Measurements from ENCODE around the gene TM6SF1. TPM values are rescaled to one million over a fixed set of nuclear protein-coding genes. Genes with fewer than 3 reads are reported as not detected.

Gene TM6SF1
- total and polyA plus RNA-seq, 2 of the 4 experiments (the other 2 are of a cell fraction): 1.6 to 1.9 TPM

- H3K27ac ChIP-seq (ENCODE audit: insufficient read depth, low read length): no peak overlapping the region
- no peak overlapping the region for H4K91ac ChIP-seq (ENCODE audit: insufficient read depth, low read depth, low read length)
- H2BK15ac ChIP-seq (ENCODE audit: low read depth, low read length): no peak overlapping the region
- H3K56ac ChIP-seq (ENCODE audit: extremely low read depth, insufficient read depth, low read length): no peak overlapping the region
- in situ Hi-C loops (cut with MboI; ENCODE audit: low sequenced_read_pairs): no loop called here
- intact Hi-C loops (cut with micrococcal nuclease): no loop called here
- H3K9me3 ChIP-seq (ENCODE audit: control insufficient read depth, insufficient read depth, low read length): peaks cover 3% of the 10 kb centered on the region; the same call in 1 of the 2 replicates
- no TSS peak for BruUV-seq (replicated peaks)
- no peaks in the 10 kb centered on the region for H3K9me1 ChIP-seq (ENCODE audit: insufficient read depth, low read length)
- H3K4ac ChIP-seq (ENCODE audit: low read depth, low read length): no peak overlapping the region
- H3K9ac ChIP-seq (ENCODE audit: low read depth, low read length): no peak overlapping the region
- H4K8ac ChIP-seq (ENCODE audit: low read depth in 2 of 2, low read length in 2 of 2): no peak overlapping the region
- H3K79me1 ChIP-seq (ENCODE audit: low read depth in 1 of 2, low read length in 2 of 2): no peaks in the 10 kb centered on the region
- H3K4me2 ChIP-seq (ENCODE audit: low read depth, low read length): no peak overlapping the region
- H2AK9ac ChIP-seq (replicated peaks; ENCODE audit: low read depth, low read length, poor library complexity): no peak overlapping the region
- H3K4me1 ChIP-seq (ENCODE audit: control insufficient read depth, insufficient read depth, low read length): no peaks in the 10 kb centered on the region
- CTCF ChIA-PET: no interaction called here
- ATAC-seq (ENCODE audit: low read depth) (no peak), DNase-seq (no peak)
- H3K27me3 ChIP-seq (ENCODE audit: control insufficient read depth, insufficient read depth, low read length): peaks cover 14% of the 10 kb centered on the region
- H4K20me1 ChIP-seq (ENCODE audit: insufficient read depth, low read length): no peaks in the 10 kb centered on the region
- no peak overlapping the region for H2BK5ac ChIP-seq (ENCODE audit: low read depth, low read length, poor library complexity, severe bottlenecking)
- no peak overlapping the region for H2AK5ac ChIP-seq (ENCODE audit: low read depth, low read length)
- H4K5ac ChIP-seq (ENCODE audit: low read depth, low read length): no peak overlapping the region
- no peak overlapping the region for H3K23ac ChIP-seq (ENCODE audit: low read depth, low read length)
- H2AFZ ChIP-seq (replicated peaks; ENCODE audit: low read length, poor library complexity): no peak overlapping the region
- no peak overlapping the region for H3K4me3 ChIP-seq (ENCODE audit: insufficient read depth, low read depth, low read length)
- dilution Hi-C loops (cut with HindIII; ENCODE audit: low sequenced_read_pairs, unreplicated experiment): no loop called here
- POLR2A ChIA-PET (ENCODE audit: unreplicated experiment): no interaction called here
- no peak overlapping the region for H2BK120ac ChIP-seq (ENCODE audit: low read depth, low read length)
- no CpG with 5 or more reads among the region's 5 CpGs for WGBS, 2 experiments (ENCODE audit: extremely low coverage in 2 of 2, insufficient read length in 1 of 2)
- H3K14ac ChIP-seq (replicated peaks; ENCODE audit: low read depth, low read length): no peak overlapping the region
- TF ChIP-seq FOS (IDR thresholded peaks at IDR 0.05; ENCODE audit: low read depth, low read length): no peak
- TF ChIP-seq RFX5 (IDR thresholded peaks at IDR 0.05; ENCODE audit: low read depth, low read length): no peak
- TF ChIP-seq NFE2L2 (IDR thresholded peaks at IDR 0.05; ENCODE audit: low read depth, low read length): no peak
- no peak for TF ChIP-seq CHD1 (IDR thresholded peaks at IDR 0.05; ENCODE audit: low read depth, low read length)
- H3K36me3 ChIP-seq (ENCODE audit: control insufficient read depth, insufficient read depth, low read length): no peaks in the 10 kb centered on the region
- no peak overlapping the region for H2BK20ac ChIP-seq (ENCODE audit: low read depth, low read length)
- H3K18ac ChIP-seq (ENCODE audit: low read depth, low read length): no peak overlapping the region
Measured at GRCh38 chr15:83077491-83078230, 29.8 kb upstream of the TM6SF1 start.
